HFF-Myc (cell line): ENCODE results near the gene GATA6.

Source experiments
- DNase-seq: peaks from one replicate; pipeline ENCODE4 v3.0.0-alpha.2; 2011; ENCODE audit warnings: low read depth; ENCODE audit errors: extremely low read depth
- H3K4me3 ChIP-seq: replicated peaks from 2 replicates; pipeline ENCODE4 v1.5.1; 2011; ENCODE audit warnings: low read depth, mild to moderate bottlenecking, control low read depth, low read length
- TF ChIP-seq, protein P1 (sequence below): IDR thresholded peaks from 2 replicates; pipeline ENCODE4 v1.5.1; 2012; ENCODE audit warnings: mild to moderate bottlenecking, low read depth, low read length, control low read depth; ENCODE audit errors: missing control alignments

GATA6 gene

GRCh38 chr18:22230471-22230945 is 61.1 kb downstream of the GATA6 start:
- TF ChIP-seq, protein P1, sequence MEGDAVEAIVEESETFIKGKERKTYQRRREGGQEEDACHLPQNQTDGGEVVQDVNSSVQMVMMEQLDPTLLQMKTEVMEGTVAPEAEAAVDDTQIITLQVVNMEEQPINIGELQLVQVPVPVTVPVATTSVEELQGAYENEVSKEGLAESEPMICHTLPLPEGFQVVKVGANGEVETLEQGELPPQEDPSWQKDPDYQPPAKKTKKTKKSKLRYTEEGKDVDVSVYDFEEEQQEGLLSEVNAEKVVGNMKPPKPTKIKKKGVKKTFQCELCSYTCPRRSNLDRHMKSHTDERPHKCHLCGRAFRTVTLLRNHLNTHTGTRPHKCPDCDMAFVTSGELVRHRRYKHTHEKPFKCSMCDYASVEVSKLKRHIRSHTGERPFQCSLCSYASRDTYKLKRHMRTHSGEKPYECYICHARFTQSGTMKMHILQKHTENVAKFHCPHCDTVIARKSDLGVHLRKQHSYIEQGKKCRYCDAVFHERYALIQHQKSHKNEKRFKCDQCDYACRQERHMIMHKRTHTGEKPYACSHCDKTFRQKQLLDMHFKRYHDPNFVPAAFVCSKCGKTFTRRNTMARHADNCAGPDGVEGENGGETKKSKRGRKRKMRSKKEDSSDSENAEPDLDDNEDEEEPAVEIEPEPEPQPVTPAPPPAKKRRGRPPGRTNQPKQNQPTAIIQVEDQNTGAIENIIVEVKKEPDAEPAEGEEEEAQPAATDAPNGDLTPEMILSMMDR: no peak
- DNase-seq: no peak
- H3K4me3 ChIP-seq: no peak overlapping the region

DNA sequence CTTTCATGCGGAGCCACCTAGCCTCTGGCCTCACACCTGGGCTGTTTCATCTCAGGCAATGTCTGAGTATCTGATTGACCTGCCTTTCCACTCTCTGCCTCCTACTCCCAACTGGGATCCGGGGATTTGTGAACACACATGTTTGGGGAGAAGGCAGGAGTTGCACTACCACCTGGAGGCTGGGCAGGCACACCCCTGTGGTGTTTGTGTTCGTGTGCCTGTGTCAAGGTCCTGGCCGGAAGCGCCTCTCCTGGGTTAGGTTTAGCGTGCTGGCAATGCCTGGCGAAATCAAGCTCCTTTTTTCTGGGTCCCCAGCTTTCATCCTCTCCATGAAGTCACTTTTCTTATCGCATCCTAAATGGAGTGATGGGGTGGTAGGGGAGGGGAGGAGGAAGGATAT is 63.9 kb downstream of the GATA6 start:
- no peak overlapping the region for H3K4me3 ChIP-seq
- TF ChIP-seq, protein P1: no peak
- DNase-seq: no peak

DNA sequence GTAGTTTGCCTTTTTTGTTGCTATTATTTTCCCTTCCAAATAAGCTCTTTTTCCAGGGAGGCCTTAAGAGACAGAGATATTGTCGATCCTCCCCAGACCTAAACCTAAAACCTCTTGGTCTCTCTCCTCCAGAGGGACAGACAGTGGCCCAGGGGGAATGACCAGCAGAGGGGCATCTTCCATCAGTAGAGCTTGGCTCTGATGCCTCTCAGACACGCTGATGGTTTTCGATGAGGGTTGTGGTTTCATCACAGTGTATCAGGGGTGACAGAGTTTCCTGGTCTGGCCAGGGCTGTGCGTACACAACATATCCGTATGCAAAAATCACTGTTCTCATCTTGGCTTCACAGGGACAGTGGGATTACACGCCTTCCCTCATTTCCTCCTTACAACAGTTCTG is 68.6 kb downstream of the GATA6 start:
- no peak for DNase-seq
- H3K4me3 ChIP-seq: no peak overlapping the region

GRCh38 chr18:22238681-22239080 is 69.3 kb downstream of the GATA6 start:
- no peak overlapping the region for H3K4me3 ChIP-seq
- TF ChIP-seq, protein P1: no peak
- DNase-seq: no peak

More for the DNA sequence above, 68.6 kb downstream of the GATA6 start:
- TF ChIP-seq, protein P1: no peak

DNA sequence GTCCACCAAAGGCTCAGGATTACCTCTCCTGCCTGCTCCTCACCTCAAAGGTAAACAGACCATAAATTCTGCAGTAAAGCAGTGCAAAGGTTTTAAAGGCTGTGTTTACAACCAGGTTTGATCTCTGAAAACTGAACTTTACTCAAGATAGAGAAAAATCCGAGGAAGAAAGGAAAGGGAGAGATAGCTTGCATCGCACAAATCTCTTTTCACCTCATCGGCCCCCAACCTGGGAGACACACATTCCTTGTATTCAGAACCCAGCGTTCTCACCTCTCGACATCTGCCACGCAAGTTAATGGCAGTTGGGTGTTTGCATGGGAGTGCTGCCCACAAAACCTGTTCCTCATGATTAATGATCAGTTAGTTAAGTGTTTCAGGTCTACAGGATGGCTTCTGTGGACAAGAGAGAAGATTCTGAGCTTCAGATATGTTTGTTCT is 72.6 kb downstream of the GATA6 start:
- TF ChIP-seq, protein P1: no peak
- no peak for DNase-seq
- no peak overlapping the region for H3K4me3 ChIP-seq

DNA sequence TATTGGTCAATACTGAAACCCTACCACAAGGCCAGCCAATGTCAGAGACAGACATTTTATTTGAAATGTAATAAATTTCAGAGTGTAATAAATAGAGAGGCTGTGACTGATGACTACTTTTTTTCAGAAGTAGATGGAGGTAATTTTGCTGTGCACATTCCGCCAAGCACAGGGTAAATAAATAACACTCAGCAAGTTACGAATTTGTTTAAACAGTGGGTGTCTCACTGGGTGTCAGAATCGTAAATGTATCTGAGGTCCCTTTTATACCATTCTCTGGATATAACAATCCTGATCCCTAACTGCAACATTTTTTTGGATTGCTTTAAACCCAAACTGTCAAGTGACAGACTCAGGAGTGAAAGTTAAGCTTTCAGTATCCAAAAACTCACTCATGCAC is 74.1 kb downstream of the GATA6 start:
- TF ChIP-seq, protein P1: no peak
- no peak for DNase-seq
- H3K4me3 ChIP-seq: no peak overlapping the region

DNA sequence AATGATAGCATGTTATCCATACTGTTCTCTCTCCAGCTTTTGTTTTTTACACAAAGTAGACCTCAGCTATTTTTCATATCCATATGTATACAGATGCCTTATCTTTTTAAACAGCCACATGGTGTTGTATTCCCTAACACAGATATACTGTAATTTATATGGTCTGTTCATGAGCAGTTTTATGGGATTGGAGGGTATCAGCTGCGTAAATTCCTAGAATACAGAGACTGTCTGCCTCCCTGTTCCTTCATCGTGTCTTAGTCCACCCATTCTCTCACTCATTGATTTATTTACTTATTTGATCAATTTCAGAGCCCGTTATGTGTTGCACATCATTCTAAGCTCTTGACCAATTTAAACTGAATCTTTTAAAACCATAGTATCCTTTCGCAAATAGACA is 80.6 kb downstream of the GATA6 start:
- no peak overlapping the region for H3K4me3 ChIP-seq
- TF ChIP-seq, protein P1: no peak
- DNase-seq: no peak
